MCF 10A (cell line): ENCODE data around the gene LGR5. TPM values are rescaled to one million over a fixed set of nuclear protein-coding genes. Genes with fewer than 3 reads are reported as not detected.

Experiments used
- BruUV-seq: library from RNA; stranded (reverse); fragments of 400-500 nt; replicated peaks from 2 replicates; lab custom pipeline; 2021; lab: Mats Ljungman, UMichigan
- CTCF ChIA-PET: fragments of 300-600 bp; sonication (Branson Sonifier 250); formaldehyde crosslinking; extraction: SDS; loops from one replicate; lab custom pipeline; 2021; ENCODE audit warnings: antibody characterized with exemption, inconsistent platforms; lab: Yijun Ruan, JAX
- POLR2A ChIA-PET: fragments of 300-600, 350-650 bp; sonication (Branson Sonifier 250); formaldehyde crosslinking; extraction: SDS; loops from one replicate; lab custom pipeline; 2020; ENCODE audit warnings: antibody characterized with exemption, inconsistent platforms; lab: Yijun Ruan, JAX
- DNase-seq: peaks from one replicate; pipeline ENCODE4 v3.0.0-alpha.2; 2018; ENCODE audit not compliant: unreplicated experiment
- H3K27ac Mint-ChIP-seq: one replicate; pipeline ENCODE4 v1.8.0; 2022; ENCODE audit warnings: mild to moderate bottlenecking, low read depth, mixed read lengths; ENCODE audit not compliant: unreplicated experiment
- H3K27me3 Mint-ChIP-seq: one replicate; pipeline ENCODE4 v1.8.0; 2022; ENCODE audit warnings: mixed read lengths; ENCODE audit not compliant: insufficient read depth, unreplicated experiment
- H3K36me3 Mint-ChIP-seq: one replicate; pipeline ENCODE4 v1.8.0; 2022; ENCODE audit warnings: mild to moderate bottlenecking, moderate library complexity, mixed read lengths; ENCODE audit not compliant: insufficient read depth, unreplicated experiment
- H3K4me1 Mint-ChIP-seq: one replicate; pipeline ENCODE4 v1.8.0; 2022; ENCODE audit warnings: mixed read lengths; ENCODE audit not compliant: insufficient read depth, unreplicated experiment
- H3K4me3 Mint-ChIP-seq: one replicate; pipeline ENCODE4 v1.8.0; 2022; ENCODE audit warnings: mild to moderate bottlenecking, moderate library complexity, mixed read lengths; ENCODE audit not compliant: unreplicated experiment
- H3K9me3 Mint-ChIP-seq: one replicate; pipeline ENCODE4 v1.8.0; 2022; ENCODE audit warnings: mixed read lengths; ENCODE audit not compliant: unreplicated experiment
- CTCF ChIP-seq: fragments of 200-600 bp; IDR thresholded peaks from one replicate; pipeline ENCODE4 v1.8.0; 2022; ENCODE audit warnings: antibody characterized with exemption, mild to moderate bottlenecking; ENCODE audit not compliant: unreplicated experiment
- intact Hi-C: fragments of 100-400 bp; cut with micrococcal nuclease; formaldehyde crosslinking; loops from 2 replicates; pipeline ENCODE4 v1.14.1; 2022
- total RNA-seq: library from RNA; stranded (reverse); gene quantifications from 2 replicates; pipeline ENCODE4 v1.2.3, GENCODE V29; 2022

Gene LGR5
- total RNA-seq, 1 experiment from 2014 or later = not detected

GRCh38 chr12:71499834-71500233 is 60.2 kb downstream of the LGR5 start:
- no peaks in the 10 kb centered on the region for H3K4me1 Mint-ChIP-seq
- intact Hi-C loops = no loop called here
- CTCF ChIA-PET = no interaction called here
- peaks cover 5% of the 10 kb centered on the region for H3K36me3 Mint-ChIP-seq
- no peak for TF ChIP-seq CTCF
- no peak for DNase-seq
- no TSS peak for BruUV-seq
- POLR2A ChIA-PET = no interaction called here
- H3K27me3 Mint-ChIP-seq = no peaks in the 10 kb centered on the region
- H3K9me3 Mint-ChIP-seq = peaks cover 6% of the 10 kb centered on the region
- no peak overlapping the region for H3K4me3 Mint-ChIP-seq
- H3K27ac Mint-ChIP-seq = no peak overlapping the region

GRCh38 chr12:71503579-71504391 is 64.2 kb downstream of the LGR5 start:
- Mint-ChIP-seq H3K36me3 (no peaks in the 10 kb centered on the region), H3K27ac (no peak overlapping the region), H3K27me3 (no peaks in the 10 kb centered on the region), H3K4me1 (no peaks in the 10 kb centered on the region), H3K4me3 (no peak overlapping the region), H3K9me3 (no peaks in the 10 kb centered on the region)
- TF ChIP-seq CTCF = no peak
- CTCF ChIA-PET = interaction anchor here (0.7 kb wide), 1 partner anchor 319 kb away, joined by 3 read pairs; no protein-coding TSS in a partner anchor
- DNase-seq = no peak
- BruUV-seq = no TSS peak
- intact Hi-C loops = no loop called here
- POLR2A ChIA-PET = no interaction called here

GRCh38 chr12:71504476-71504875 is 64.9 kb downstream of the LGR5 start:
- Mint-ChIP-seq H3K4me3 (no peak overlapping the region), H3K27me3 (no peaks in the 10 kb centered on the region), H3K36me3 (no peaks in the 10 kb centered on the region), H3K27ac (no peak overlapping the region), H3K4me1 (no peaks in the 10 kb centered on the region), H3K9me3 (no peaks in the 10 kb centered on the region)
- ChIA-PET CTCF (no interaction called here), POLR2A (no interaction called here)
- DNase-seq = no peak
- no TSS peak for BruUV-seq
- intact Hi-C loops = no loop called here
- no peak for TF ChIP-seq CTCF

GRCh38 chr12:71509705-71510104 is 70.1 kb downstream of the LGR5 start:
- CTCF ChIA-PET = interaction anchor here (0.6 kb wide), 2 partner anchors 59 to 75 kb away, joined by 3 read pairs; no protein-coding TSS in a partner anchor

More at GRCh38 chr12:71509705-71510104, 70.1 kb downstream of the LGR5 start:
- Mint-ChIP-seq H3K27me3 (no peaks in the 10 kb centered on the region), H3K9me3 (no peaks in the 10 kb centered on the region), H3K36me3 (no peaks in the 10 kb centered on the region), H3K4me1 (no peaks in the 10 kb centered on the region), H3K4me3 (no peak overlapping the region), H3K27ac (no peak overlapping the region)
- intact Hi-C loops = no loop called here
- no peak for TF ChIP-seq CTCF
- no TSS peak for BruUV-seq
- POLR2A ChIA-PET = no interaction called here
- DNase-seq = no peak
